Aorta (tissue), 5 donors: ENCODE results near the gene MAP3K14. TPM values are rescaled to one million over a fixed set of nuclear protein-coding genes. Genes with fewer than 3 reads are reported as not detected.

Source experiments
- ATAC-seq: fragments of 200-7000 bp; cut with Tn5 transposase; one replicate; pipeline ENCODE4 v1.9.1; 2022; ENCODE audit warnings: moderate library complexity; ENCODE audit not compliant: low FRiP score
- DNase-seq, 2 donors: peaks; one replicate each; pipeline ENCODE4 v3.0.0-alpha.2; 2020
- H3K27ac ChIP-seq, 2 donors: one replicate each; pipeline ENCODE4 v1.5.1; 2013; ENCODE audit warnings: low read length in 2 of 2, mild to moderate bottlenecking in 2 of 2, moderate library complexity in 2 of 2, control low read depth in 1 of 2, inconsistent platforms in 1 of 2, low read depth in 1 of 2
- H3K27me3 ChIP-seq, 2 donors: one replicate each; pipeline ENCODE4 v1.6.1; 2013; ENCODE audit warnings: control low read depth in 1 of 2, low read length in 1 of 2, mild to moderate bottlenecking in 1 of 2, moderate library complexity in 1 of 2; ENCODE audit not compliant: insufficient read depth in 2 of 2, control insufficient read depth in 1 of 2
- H3K36me3 ChIP-seq, 2 donors: one replicate each; pipeline ENCODE4 v1.6.1; 2013; ENCODE audit warnings: control low read depth in 1 of 2, low read length in 1 of 2, mild to moderate bottlenecking in 1 of 2; ENCODE audit not compliant: insufficient read depth in 2 of 2, control insufficient read depth in 1 of 2
- H3K4me1 ChIP-seq, 2 donors: one replicate each; pipeline ENCODE4 v1.6.1; 2013; ENCODE audit warnings: low read length in 2 of 2, control low read depth in 1 of 2, mild to moderate bottlenecking in 1 of 2, moderate library complexity in 1 of 2; ENCODE audit not compliant: insufficient read depth in 2 of 2, control insufficient read depth in 1 of 2
- H3K4me3 ChIP-seq, 2 donors: one replicate each; pipeline ENCODE4 v1.5.1; 2013; ENCODE audit warnings: low read length in 2 of 2, control low read depth in 1 of 2, mild to moderate bottlenecking in 1 of 2
- H3K9me3 ChIP-seq: one replicate; pipeline ENCODE4 v1.6.1; 2013; ENCODE audit warnings: mild to moderate bottlenecking, low read length; ENCODE audit not compliant: control insufficient read depth
- WGBS, 2 donors: extraction: QIAGEN DNeasy Blood & Tissue Kit; methylation state at CpG; one replicate each; pipeline ENCODE4 v1.1.7; 2013; 5-methylcytosine and 5-hydroxymethylcytosine counted together
- intact Hi-C, 2 donors: fragments of 100-400 bp; cut with DNase I; formaldehyde crosslinking; loops; one replicate each; pipeline versions ENCODE4 v1.14.2 to v1.15.0; 2022
- polyA plus RNA-seq, 2 donors: library from polyadenylated mRNA; stranded (reverse); fragments of 200-250 nt; gene quantifications; one replicate each; pipeline ENCODE4 v1.2.3, GENCODE V29; 2013
- total RNA-seq, 2 donors: library from RNA; stranded (reverse); fragmentation: NEBNext Ultra II Directional; extraction: Animal tissue kit (Norgen Biotek cat#: 25700); gene quantifications; one replicate each; pipeline ENCODE4 v1.2.1, GENCODE V29; 2021
- donor health status: healthy with polysubstance abuse.
- donor health status: Bipolar disorder and iron deficiency.
- donor health status: DM: no; HTN: no; CAD: no.
- donor health status: DM: no; HTN: no; CAD: no.
- donor health status: DM: yes; HTN: yes; CAD: no.

Gene MAP3K14
- total and polyA plus RNA-seq, 4 donors, result 5.9 to 19.7 (median 8.3) TPM

DNA sequence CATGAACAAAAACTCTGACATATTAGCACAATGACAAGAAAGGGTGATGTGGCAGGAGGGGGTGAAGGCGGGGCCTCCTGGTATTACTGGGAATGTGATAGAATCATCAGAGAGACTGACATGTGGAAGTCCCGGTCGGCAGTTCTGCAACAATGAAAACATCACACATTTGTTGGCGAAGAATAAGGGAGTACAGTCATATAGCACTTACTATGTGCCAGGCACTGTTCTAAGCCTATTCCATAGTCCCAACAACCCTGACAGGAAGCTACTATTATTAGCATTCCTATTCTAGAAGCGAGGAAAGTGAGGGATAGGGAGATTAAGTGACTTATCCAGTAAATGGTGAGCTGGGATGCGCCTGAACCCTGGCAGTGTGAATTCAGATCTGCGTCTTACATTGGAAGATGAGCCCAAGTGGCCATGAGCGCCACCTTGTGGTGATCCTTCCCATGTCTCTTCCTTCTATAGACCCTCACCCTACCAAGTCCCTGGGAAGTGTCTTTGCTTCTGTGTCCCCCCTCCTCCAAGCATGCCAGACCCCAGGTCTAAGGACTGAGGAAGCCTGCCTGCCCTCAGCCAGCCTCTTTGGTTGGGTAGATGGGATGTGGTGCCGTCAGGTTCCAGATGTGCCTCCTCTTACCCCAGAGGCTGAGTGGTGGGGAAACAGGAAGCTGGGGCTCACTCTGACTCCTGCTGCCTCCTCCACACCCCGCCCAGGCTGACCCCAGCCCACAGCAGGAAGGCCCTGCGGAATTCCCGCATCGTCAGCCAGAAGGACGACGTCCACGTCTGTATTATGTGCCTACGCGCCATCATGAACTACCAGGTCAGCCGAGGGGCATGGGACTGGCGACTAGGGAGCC is 81.2 kb downstream of the MAP3K14 start:
- H3K4me1 ChIP-seq, result no peaks in the 10 kb centered on the region
- no peak for ATAC-seq

DNA sequence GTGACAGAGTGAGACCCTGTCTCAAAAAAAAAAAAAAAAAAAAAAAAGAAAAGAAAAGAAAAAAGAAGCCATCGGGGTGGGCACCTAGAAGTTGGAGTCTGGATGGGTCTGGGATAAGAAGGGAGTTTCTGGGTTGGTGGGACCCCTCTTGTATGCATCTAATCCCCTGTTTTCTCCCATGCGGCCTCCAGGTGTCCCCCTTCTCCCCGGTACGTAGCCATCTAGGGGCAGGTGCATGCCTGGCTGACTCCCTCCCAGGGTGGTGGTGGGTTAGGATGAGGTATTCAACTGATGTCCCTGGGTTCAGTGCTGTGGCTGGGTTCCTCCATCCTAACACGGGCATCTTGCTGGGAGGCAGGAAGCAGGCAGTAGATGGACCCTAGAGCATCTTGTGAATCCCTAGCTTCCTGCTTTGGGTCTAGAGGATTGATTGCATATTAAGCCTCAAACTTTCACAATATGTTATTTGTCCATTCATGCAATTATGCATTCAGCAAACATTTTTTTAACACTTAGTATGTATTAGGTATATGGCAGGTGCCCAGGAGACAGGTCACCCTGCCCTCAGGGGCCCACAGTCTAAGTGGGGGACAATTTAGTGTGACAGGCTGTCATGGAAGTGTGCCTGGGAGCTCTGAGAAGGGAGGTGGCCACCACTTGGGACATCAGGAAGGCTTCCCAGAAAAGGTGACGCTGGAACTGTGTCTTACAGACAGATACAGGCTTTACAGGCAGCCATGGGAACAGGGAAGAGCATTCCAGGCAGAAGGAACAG is 82.0 kb downstream of the MAP3K14 start:
- intact Hi-C loops, result loop anchor here in 1 of 2 donors (5.0 kb wide), 1 partner anchor 32 kb away; no protein-coding TSS in a partner anchor
- H3K9me3 ChIP-seq, result no peaks in the 10 kb centered on the region
- no peak overlapping the region for H3K4me3 ChIP-seq
- H3K27me3 ChIP-seq, result no peaks in the 10 kb centered on the region
- DNase-seq (no peak), ATAC-seq (no peak)
- no peaks in the 10 kb centered on the region for H3K4me1 ChIP-seq
- H3K27ac ChIP-seq, result no peak overlapping the region
- no peaks in the 10 kb centered on the region for H3K36me3 ChIP-seq
- WGBS, 2 donors, result 20 to 23% methylated on average over 6 of the region's 6 CpGs

More for the DNA sequence above, 81.2 kb downstream of the MAP3K14 start:
- H3K9me3 ChIP-seq, result no peaks in the 10 kb centered on the region
- H3K27ac ChIP-seq, result no peak overlapping the region
- H3K27me3 ChIP-seq, result no peaks in the 10 kb centered on the region
- DNase-seq, result peak; percentile 85 to 90
- no peak overlapping the region for H3K4me3 ChIP-seq
- H3K36me3 ChIP-seq, result no peaks in the 10 kb centered on the region
- intact Hi-C loops, result no loop called here
- WGBS, 2 donors, result 39 to 42% methylated on average over 20 of the region's 20 CpGs

DNA sequence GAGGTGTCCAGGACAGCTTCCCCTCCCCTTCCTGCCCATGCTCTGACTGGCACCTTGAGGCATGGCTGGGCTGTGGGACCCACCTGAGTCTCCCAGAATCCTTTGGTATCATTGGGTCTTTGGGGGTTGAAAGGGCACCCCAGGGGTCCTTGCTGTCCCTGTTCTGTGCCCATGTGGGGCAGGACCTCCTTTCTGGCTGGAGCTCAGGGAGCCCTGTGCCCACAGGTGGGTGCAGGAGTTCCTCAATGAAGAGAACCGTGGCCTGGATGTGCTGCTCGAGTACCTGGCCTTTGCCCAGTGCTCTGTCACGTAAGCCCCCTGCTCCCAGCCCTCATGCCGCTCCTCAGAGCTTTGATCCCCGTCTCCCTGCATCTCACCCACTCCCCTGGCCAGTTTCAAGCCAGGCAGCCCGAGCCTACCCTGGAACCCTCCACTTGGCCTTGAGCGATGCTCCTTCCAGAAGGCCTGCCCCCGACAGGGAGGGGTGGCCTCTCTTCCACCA is 83.3 kb downstream of the MAP3K14 start:
- Histone ChIP-seq H3K9me3 (no peaks in the 10 kb centered on the region), H3K4me1 (no peaks in the 10 kb centered on the region), H3K27me3 (no peaks in the 10 kb centered on the region), H3K27ac (no peak overlapping the region), H3K36me3 (no peaks in the 10 kb centered on the region), H3K4me3 (no peak overlapping the region)
- WGBS, 2 donors, result 83 to 86% methylated on average over 8 of the region's 8 CpGs
- intact Hi-C loops, result loop anchor here in 1 of 2 donors (5.0 kb wide), 1 partner anchor 34 kb away; no protein-coding TSS in a partner anchor
- DNase-seq (no peak), ATAC-seq (no peak)

DNA sequence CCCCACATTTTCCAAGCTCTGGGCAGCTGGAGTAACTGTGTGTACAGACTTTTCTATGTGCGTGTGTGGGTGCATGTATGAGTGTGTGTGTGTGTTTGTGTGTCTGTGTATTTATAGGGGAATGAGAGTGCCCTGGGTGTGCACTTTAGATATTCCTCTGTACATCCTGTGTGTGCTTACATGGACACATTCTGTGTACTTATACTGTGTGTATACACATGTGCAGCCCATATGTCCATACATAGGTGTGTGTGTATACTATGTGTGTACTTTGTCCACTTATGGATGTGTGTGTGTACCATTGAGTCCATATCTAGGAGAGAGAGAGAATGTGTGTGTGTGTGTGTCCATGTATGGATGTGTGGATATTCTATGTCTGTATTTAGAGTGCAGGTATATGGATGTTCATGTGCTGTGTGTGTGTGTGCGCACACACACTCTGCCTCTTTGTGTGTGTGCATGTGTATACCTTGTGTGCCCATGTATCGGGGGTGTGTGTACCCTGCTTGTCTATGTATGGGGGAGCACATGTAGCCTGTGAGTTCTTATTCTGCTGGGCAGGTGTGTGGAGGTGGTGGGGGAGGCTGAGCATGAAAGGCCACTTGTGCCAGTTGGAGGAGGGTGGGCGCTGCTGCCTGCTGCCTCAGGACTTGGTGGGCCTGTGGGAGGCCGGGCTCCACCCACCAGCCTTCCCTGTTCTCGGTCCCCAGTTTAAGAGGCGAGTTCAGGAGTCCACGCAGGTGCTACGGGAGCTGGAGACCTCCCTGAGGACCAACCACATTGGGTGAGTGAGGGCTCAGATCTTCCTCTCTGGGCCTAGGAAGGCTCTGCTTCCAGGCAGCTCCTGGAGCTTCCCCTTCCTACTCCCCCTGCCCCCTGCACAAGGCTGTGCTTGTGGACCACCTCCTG is 84.1 kb downstream of the MAP3K14 start:
- WGBS, 2 donors, result 92 to 94% methylated on average over 9 of the region's 9 CpGs
- DNase-seq, result no peak
- intact Hi-C loops, result loop anchor here in 1 of 2 donors (5.0 kb wide), 1 partner anchor 35 kb away; no protein-coding TSS in a partner anchor

DNA sequence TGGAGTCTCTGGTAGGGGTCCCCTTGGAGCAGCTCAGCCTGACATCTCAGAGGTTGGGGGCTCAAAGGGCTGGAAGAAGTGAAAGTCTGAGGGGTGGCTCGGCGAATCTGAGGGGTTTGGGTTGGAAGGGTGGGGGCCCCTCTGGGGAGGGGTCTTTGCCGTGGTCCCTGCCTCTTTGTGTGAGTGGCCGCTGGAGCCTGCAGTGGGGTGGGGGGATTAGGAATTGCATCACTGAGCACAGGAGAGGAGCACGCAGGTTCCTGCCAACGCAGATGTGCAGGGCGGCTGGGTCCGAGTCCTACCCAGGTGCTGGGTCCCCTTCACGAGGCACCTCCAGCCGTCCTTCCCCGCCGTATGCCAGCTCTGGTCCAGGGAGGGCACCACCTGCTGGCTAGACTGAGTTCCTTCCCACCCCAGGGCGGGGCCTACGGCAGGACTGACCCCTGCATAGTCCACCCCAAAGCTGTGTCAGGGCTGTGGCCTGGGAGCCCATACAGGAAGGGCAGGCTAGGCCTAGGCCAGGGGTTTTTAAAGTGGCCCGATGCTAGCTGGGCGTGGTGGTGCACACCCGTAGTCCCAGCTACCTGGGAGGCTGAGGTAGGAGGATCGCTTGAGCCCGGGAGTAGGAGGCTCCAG is 85.2 kb downstream of the MAP3K14 start:
- H3K36me3 ChIP-seq, result no peaks in the 10 kb centered on the region
- no peaks in the 10 kb centered on the region for H3K27me3 ChIP-seq
- DNase-seq (peak in 1 of 2 donors; percentile 76), ATAC-seq (no peak)
- WGBS, 2 donors, result 73 to 77% methylated on average over 19 of the region's 19 CpGs
- no peaks in the 10 kb centered on the region for H3K4me1 ChIP-seq
- intact Hi-C loops, result loop anchor here in 1 of 2 donors (5.0 kb wide), 1 partner anchor 36 kb away; no protein-coding TSS in a partner anchor
- H3K4me3 ChIP-seq, result no peak overlapping the region
- no peaks in the 10 kb centered on the region for H3K9me3 ChIP-seq
- no peak overlapping the region for H3K27ac ChIP-seq

More for the DNA sequence above, 84.1 kb downstream of the MAP3K14 start:
- no peaks in the 10 kb centered on the region for H3K4me1 ChIP-seq
- H3K4me3 ChIP-seq, result no peak overlapping the region
- no peaks in the 10 kb centered on the region for H3K36me3 ChIP-seq
- H3K27me3 ChIP-seq, result no peaks in the 10 kb centered on the region
- no peak overlapping the region for H3K27ac ChIP-seq
- ATAC-seq, result no peak
- no peaks in the 10 kb centered on the region for H3K9me3 ChIP-seq

DNA sequence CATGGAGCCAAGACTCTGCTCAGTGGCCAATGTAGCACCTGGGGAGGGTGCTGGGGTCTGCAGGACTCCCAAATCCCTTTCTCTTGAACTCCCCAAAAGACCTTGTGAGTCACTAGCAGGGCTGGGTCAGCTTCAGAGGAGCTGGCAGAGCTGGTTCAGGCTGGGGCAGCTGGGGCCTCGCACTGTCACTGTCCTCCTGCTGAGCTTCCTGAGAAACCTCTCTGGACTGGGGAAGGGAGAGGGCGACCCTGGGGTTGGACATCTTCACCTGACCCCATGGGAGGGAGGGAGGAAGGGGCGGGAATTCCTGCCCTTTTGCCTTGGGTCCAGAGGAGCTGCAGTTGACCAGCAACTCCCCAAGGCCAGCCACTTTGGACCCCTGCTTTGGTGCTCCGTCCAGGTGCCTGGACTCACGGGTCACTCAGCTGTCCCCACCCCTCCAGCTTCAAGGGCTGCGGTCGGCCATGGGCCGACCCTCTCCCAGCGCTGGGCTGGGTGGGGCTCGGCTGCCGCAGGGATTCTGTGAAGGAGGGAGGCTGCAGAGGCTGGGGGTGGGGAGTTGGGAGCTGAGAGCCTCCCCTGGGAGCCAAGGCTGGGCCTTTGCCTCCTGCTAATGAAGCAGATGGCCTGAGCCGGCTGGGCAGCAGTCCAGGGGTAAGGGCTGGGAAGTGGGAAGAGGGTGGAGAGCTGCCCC is 85.9 kb downstream of the MAP3K14 start:
- DNase-seq (peak in 1 of 2 donors; percentile 74), ATAC-seq (no peak)
- no peak overlapping the region for H3K4me3 ChIP-seq
- WGBS, 2 donors, result 43 to 53% methylated on average over 9 to 12 of the region's 12 CpGs
- H3K36me3 ChIP-seq, result no peaks in the 10 kb centered on the region
- no peak overlapping the region for H3K27ac ChIP-seq
- H3K27me3 ChIP-seq, result no peaks in the 10 kb centered on the region
- intact Hi-C loops, result loop anchor here in 1 of 2 donors (5.0 kb wide), 1 partner anchor 36 kb away; no protein-coding TSS in a partner anchor
- no peaks in the 10 kb centered on the region for H3K9me3 ChIP-seq
- H3K4me1 ChIP-seq, result no peaks in the 10 kb centered on the region

DNA sequence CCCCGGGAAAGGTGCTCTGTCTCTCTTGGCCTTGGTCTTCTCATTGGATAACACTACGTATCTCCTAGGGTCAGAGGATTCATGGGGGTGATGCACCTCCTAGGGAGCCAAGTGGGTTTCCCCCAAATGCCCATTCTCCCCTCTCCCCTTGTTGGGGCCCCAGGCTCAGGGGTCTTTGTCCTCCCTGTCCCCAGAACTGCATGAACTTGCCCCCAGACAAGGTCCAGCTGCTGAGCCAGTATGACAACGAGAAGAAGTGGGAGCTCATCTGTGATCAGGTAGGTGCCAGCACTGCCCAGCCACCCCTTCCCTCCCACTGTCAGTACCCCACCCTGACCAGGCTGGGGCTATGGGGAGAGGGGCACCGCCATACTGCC is 86.4 kb downstream of the MAP3K14 start:
- H3K4me1 ChIP-seq, result no peaks in the 10 kb centered on the region
- WGBS, 2 donors, result 89 to 91% methylated on average over 4 of the region's 4 CpGs
- no peaks in the 10 kb centered on the region for H3K36me3 ChIP-seq
- no peak overlapping the region for H3K27ac ChIP-seq
- no peak overlapping the region for H3K4me3 ChIP-seq
- intact Hi-C loops, result loop anchor here in 1 of 2 donors (5.0 kb wide), 1 partner anchor 37 kb away; no protein-coding TSS in a partner anchor
- DNase-seq (no peak), ATAC-seq (no peak)
- H3K9me3 ChIP-seq, result no peaks in the 10 kb centered on the region
- no peaks in the 10 kb centered on the region for H3K27me3 ChIP-seq
